Measurements from ENCODE around the gene ETF1. TPM values are rescaled to one million over a fixed set of nuclear protein-coding genes. Genes with fewer than 3 reads are reported as not detected.

ETF1 gene
- polyA plus RNA-seq, 3 donors = 34.8 to 71.4 (median 61.6) TPM

- peaks cover 0 to 3% (median 1%) of the 10 kb centered on the region in 7 donors for H3K9me3 Mint-ChIP-seq
- H4K20me1 ChIP-seq (ENCODE audit: insufficient read depth, low read length) = peaks cover 8% of the 10 kb centered on the region
- TF ChIP-seq, protein P1, sequence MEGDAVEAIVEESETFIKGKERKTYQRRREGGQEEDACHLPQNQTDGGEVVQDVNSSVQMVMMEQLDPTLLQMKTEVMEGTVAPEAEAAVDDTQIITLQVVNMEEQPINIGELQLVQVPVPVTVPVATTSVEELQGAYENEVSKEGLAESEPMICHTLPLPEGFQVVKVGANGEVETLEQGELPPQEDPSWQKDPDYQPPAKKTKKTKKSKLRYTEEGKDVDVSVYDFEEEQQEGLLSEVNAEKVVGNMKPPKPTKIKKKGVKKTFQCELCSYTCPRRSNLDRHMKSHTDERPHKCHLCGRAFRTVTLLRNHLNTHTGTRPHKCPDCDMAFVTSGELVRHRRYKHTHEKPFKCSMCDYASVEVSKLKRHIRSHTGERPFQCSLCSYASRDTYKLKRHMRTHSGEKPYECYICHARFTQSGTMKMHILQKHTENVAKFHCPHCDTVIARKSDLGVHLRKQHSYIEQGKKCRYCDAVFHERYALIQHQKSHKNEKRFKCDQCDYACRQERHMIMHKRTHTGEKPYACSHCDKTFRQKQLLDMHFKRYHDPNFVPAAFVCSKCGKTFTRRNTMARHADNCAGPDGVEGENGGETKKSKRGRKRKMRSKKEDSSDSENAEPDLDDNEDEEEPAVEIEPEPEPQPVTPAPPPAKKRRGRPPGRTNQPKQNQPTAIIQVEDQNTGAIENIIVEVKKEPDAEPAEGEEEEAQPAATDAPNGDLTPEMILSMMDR (IDR thresholded peaks at IDR 0.05) = no peak
- peaks cover 5 to 17% (median 14%) of the 10 kb centered on the region in 3 donors for H3K27me3 Mint-ChIP-seq (ENCODE audit: low read depth in 3 of 3)
- no peaks in the 10 kb centered on the region for H3K79me2 ChIP-seq (ENCODE audit: insufficient read depth, low read length)
- DNase-seq = peak in 1 of 3 donors; percentile 4
- intact Hi-C loops (cut with micrococcal nuclease) = loop anchor here in 1 of 2 donors (10.0 kb wide), 1 partner anchor 83 kb away; the partner anchor contains the start of gene ETF1
- peaks cover 38 to 48% of the 10 kb centered on the region in 2 donors for H3K4me1 ChIP-seq (ENCODE audit: control insufficient read depth in 1 of 2, insufficient read depth in 2 of 2, low read length in 2 of 2)
- no peak overlapping the region for H2AFZ ChIP-seq (ENCODE audit: insufficient read depth, low read depth, low read length, poor library complexity, severe bottlenecking)
- peaks cover 3 to 10% of the 10 kb centered on the region in 2 donors for H3K27me3 ChIP-seq (ENCODE audit: control insufficient read depth in 2 of 2, insufficient read depth in 2 of 2, low read length in 2 of 2)
- H3K4me1 Mint-ChIP-seq = peaks cover 34% of the 10 kb centered on the region
- no peak overlapping the region for H3K4me3 ChIP-seq (replicated peaks in 1 of 3; ENCODE audit: low read depth in 2 of 3, low read length in 3 of 3)
- 97% methylated on average over 9 of the region's 11 CpGs for WGBS (ENCODE audit: insufficient coverage)
- H3K36me3 Mint-ChIP-seq = peaks cover 3 to 9% of the 10 kb centered on the region in 2 donors
- H3K9ac ChIP-seq (ENCODE audit: insufficient read depth, low read length, poor library complexity, severe bottlenecking) = no peak overlapping the region
- no peaks in the 10 kb centered on the region for H3K36me3 ChIP-seq (replicated peaks in 1 of 2; ENCODE audit: control insufficient read depth in 1 of 2, insufficient read depth in 2 of 2, low read length in 2 of 2)
- H3K4me3 Mint-ChIP-seq = no peak overlapping the region
- H3K27ac Mint-ChIP-seq = peak overlapping the region in 1 of 7 donors; percentile 26
- no peaks in the 10 kb centered on the region for H3K9me3 ChIP-seq (replicated peaks in 1 of 2; ENCODE audit: control insufficient read depth in 1 of 2, insufficient read depth in 1 of 2, low read length in 2 of 2)
- H3K4me2 ChIP-seq (replicated peaks; ENCODE audit: extremely low read depth, low read length, poor library complexity, severe bottlenecking) = no peak overlapping the region
- H3K27ac ChIP-seq (ENCODE audit: low read depth in 1 of 2, low read length in 2 of 2) = no peak overlapping the region
Observed at GRCh38 chr5:138461343-138462125, 81.5 kb downstream of the ETF1 start.

DNA sequence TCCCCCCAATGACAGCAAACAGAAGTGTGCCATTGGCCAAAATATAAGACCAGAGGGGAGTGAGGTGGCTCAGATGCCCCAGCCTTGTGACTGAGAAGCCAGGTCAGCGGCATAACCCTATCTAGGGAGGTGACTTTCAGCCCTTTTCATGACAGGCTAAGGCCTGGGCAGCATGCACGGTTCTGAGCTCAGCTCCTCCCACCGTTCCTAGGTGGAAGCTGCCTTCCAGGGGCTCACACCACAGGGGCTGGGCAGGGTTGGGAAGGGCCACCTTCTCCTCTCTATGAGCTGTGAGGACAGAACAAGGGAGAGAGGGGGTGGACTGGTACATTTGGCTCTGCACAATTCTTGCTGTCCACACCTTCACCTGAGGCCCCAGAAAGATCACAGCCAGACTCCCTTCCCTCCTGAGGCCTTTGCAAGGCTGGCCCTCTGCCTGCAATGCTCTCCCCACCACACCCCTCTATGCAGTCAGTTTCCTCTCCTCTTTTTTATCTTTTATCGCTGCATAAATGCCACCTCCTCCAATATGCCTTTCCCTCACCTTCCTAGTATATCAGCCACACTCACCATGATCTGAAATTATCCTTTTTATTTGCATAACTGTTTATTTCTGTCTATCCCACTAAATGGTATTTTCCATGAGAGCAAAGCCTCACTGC lies 82.9 kb downstream of the ETF1 start:
- intact Hi-C loops (cut with micrococcal nuclease) = loop anchor here in 1 of 2 donors (10.0 kb wide), 1 partner anchor 85 kb away; the partner anchor contains the start of gene ETF1
- no peak overlapping the region for H3K27ac ChIP-seq (ENCODE audit: low read depth in 1 of 2, low read length in 2 of 2)
- no peak overlapping the region for H3K4me2 ChIP-seq (replicated peaks; ENCODE audit: extremely low read depth, low read length, poor library complexity, severe bottlenecking)
- Mint-ChIP-seq H3K27me3 (ENCODE audit: low read depth in 3 of 3) (peaks cover 0 to 7% (median 3%) of the 10 kb centered on the region in 3 donors), H3K4me3 (no peak overlapping the region), H3K27ac (peak overlapping the region in 1 of 7 donors; percentile 43), H3K36me3 (peaks cover 0 to 7% of the 10 kb centered on the region in 2 donors), H3K9me3 (peaks cover 0 to 1% (median 0%) of the 10 kb centered on the region in 7 donors), H3K4me1 (peaks cover 28% of the 10 kb centered on the region)
- H3K4me1 ChIP-seq (ENCODE audit: control insufficient read depth in 1 of 2, insufficient read depth in 2 of 2, low read length in 2 of 2) = peaks cover 29 to 35% of the 10 kb centered on the region in 2 donors
- H3K9ac ChIP-seq (ENCODE audit: insufficient read depth, low read length, poor library complexity, severe bottlenecking) = no peak overlapping the region
- no peaks in the 10 kb centered on the region for H3K9me3 ChIP-seq (replicated peaks in 1 of 2; ENCODE audit: control insufficient read depth in 1 of 2, insufficient read depth in 1 of 2, low read length in 2 of 2)
- H2AFZ ChIP-seq (ENCODE audit: insufficient read depth, low read depth, low read length, poor library complexity, severe bottlenecking) = peak overlapping the region; percentile 66
- H3K4me3 ChIP-seq (replicated peaks in 1 of 3; ENCODE audit: low read depth in 2 of 3, low read length in 3 of 3) = no peak overlapping the region
- WGBS (ENCODE audit: insufficient coverage) = 100% methylated on average over 4 of the region's 4 CpGs
- no peaks in the 10 kb centered on the region for H3K79me2 ChIP-seq (ENCODE audit: insufficient read depth, low read length)
- H3K27me3 ChIP-seq (ENCODE audit: control insufficient read depth in 2 of 2, insufficient read depth in 2 of 2, low read length in 2 of 2) = no peaks in the 10 kb centered on the region
- no peak for DNase-seq
- no peaks in the 10 kb centered on the region for H3K36me3 ChIP-seq (replicated peaks in 1 of 2; ENCODE audit: control insufficient read depth in 1 of 2, insufficient read depth in 2 of 2, low read length in 2 of 2)
- TF ChIP-seq, protein P1 (IDR thresholded peaks at IDR 0.05) = no peak
- H4K20me1 ChIP-seq (ENCODE audit: insufficient read depth, low read length) = no peaks in the 10 kb centered on the region
